ENCODE measurements around the gene HADHB. TPM values are rescaled to one million over a fixed set of nuclear protein-coding genes. Genes with fewer than 3 reads are reported as not detected.

The HADHB gene
- total RNA-seq, 1 donor from 2014 or later: 101 TPM

- no peaks in the 10 kb centered on the region for H3K27me3 Mint-ChIP-seq (ENCODE audit: unreplicated experiment)
- H3K4me1 Mint-ChIP-seq (ENCODE audit: unreplicated experiment): no peaks in the 10 kb centered on the region
- H3K9me3 Mint-ChIP-seq (ENCODE audit: unreplicated experiment): no peaks in the 10 kb centered on the region
- DNase-seq (ENCODE audit: low spot score): no peak
- H3K27ac Mint-ChIP-seq (ENCODE audit: unreplicated experiment): no peak overlapping the region
- peaks cover 34% of the 10 kb centered on the region for H3K36me3 Mint-ChIP-seq (ENCODE audit: low read depth, unreplicated experiment)
- TF ChIP-seq CTCF (IDR thresholded peaks at IDR 0.05; ENCODE audit: unreplicated experiment): no peak
- H3K4me3 Mint-ChIP-seq (ENCODE audit: unreplicated experiment): no peak overlapping the region
Observed at GRCh38 chr2:26230806-26231205, 13.9 kb upstream of the HADHB start.

DNA sequence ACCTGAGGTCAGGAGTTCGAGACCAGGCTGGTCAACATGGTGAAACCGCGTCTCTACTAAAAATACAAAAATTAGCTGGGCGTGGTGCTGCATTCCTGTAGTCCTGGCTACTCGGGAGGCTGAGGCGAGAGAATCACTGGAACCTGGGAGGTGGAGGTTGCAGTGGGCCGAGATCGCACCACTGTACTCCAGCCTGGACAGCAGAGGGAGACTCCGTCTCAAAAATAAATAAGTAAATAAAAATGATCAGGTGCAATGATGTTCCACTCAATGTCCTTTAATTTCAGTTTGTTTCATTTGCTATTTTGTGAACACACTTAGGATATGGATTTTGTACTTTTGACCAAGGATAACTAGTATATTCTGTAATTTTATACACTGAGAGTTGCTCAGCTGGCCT lies 9.7 kb upstream of the HADHB start:
- Mint-ChIP-seq H3K9me3 (ENCODE audit: unreplicated experiment) (no peaks in the 10 kb centered on the region), H3K4me3 (ENCODE audit: unreplicated experiment) (no peak overlapping the region), H3K27ac (ENCODE audit: unreplicated experiment) (no peak overlapping the region), H3K4me1 (ENCODE audit: unreplicated experiment) (no peaks in the 10 kb centered on the region), H3K27me3 (ENCODE audit: unreplicated experiment) (no peaks in the 10 kb centered on the region), H3K36me3 (ENCODE audit: low read depth, unreplicated experiment) (peaks cover 13% of the 10 kb centered on the region)
- DNase-seq (ENCODE audit: low spot score): no peak
- TF ChIP-seq CTCF (IDR thresholded peaks at IDR 0.05; ENCODE audit: unreplicated experiment): no peak

DNA sequence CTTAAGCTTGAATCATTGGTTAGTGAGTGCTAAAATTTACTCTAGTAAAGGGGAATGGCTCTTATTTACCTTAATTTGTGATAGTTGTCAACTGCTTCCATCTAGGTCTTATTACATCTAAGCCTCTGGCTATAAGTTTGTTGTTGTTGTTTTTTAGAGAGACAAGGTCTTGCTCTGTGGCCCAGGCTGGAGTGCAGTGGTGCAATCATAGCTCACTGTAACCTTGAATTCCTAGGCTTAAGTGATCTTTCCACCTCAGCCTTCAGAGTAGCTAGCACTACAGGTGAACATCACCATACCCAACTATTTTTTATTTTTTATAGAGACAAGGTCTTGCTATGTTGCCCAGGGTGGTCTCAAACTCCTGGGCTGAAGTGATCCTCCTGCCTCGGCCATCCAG lies 6.9 kb upstream of the HADHB start:
- DNase-seq (ENCODE audit: low spot score): no peak
- H3K4me3 Mint-ChIP-seq (ENCODE audit: unreplicated experiment): no peak overlapping the region
- H3K36me3 Mint-ChIP-seq (ENCODE audit: low read depth, unreplicated experiment): peaks cover 13% of the 10 kb centered on the region
- H3K4me1 Mint-ChIP-seq (ENCODE audit: unreplicated experiment): peaks cover under 1% of the 10 kb centered on the region
- H3K27ac Mint-ChIP-seq (ENCODE audit: unreplicated experiment): no peak overlapping the region
- H3K9me3 Mint-ChIP-seq (ENCODE audit: unreplicated experiment): no peaks in the 10 kb centered on the region
- no peak for TF ChIP-seq CTCF (IDR thresholded peaks at IDR 0.05; ENCODE audit: unreplicated experiment)
- no peaks in the 10 kb centered on the region for H3K27me3 Mint-ChIP-seq (ENCODE audit: unreplicated experiment)

DNA sequence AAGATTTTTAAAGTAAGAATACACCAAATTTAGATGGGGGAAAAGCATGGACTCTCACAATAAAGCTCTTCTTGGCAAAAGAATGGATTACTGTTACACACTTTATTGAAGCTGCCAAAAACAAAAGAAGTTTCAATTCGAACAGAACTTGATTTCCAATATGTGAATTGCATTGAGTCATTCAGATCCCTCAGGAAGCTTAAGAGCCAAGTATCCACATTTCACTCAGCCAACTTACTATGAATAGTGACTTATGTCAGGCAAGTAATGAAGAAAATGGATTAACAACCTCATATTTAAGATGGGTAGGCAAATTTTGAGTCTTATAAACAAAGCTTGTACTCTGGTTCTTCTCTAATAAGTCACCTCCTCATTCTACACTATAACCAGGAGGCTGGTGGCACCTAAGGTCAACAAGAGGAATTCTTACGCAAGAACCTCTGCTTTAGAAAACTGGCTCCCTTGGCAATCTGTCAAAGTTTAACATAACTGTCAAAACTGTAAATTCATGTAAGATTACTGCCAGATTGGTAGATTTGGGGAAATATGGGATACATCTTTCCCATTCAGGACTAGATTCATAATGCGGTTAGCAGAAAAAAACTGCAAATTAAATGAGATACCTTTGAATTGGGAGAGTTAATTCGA lies 6.3 kb upstream of the HADHB start:
- no peak overlapping the region for H3K27ac Mint-ChIP-seq (ENCODE audit: unreplicated experiment)
- H3K4me3 Mint-ChIP-seq (ENCODE audit: unreplicated experiment): no peak overlapping the region
- H3K36me3 Mint-ChIP-seq (ENCODE audit: low read depth, unreplicated experiment): peaks cover 10% of the 10 kb centered on the region
- DNase-seq (ENCODE audit: low spot score): no peak
- H3K27me3 Mint-ChIP-seq (ENCODE audit: unreplicated experiment): no peaks in the 10 kb centered on the region
- no peaks in the 10 kb centered on the region for H3K9me3 Mint-ChIP-seq (ENCODE audit: unreplicated experiment)
- H3K4me1 Mint-ChIP-seq (ENCODE audit: unreplicated experiment): peaks cover 6% of the 10 kb centered on the region
- TF ChIP-seq CTCF (IDR thresholded peaks at IDR 0.05; ENCODE audit: unreplicated experiment): no peak

DNA sequence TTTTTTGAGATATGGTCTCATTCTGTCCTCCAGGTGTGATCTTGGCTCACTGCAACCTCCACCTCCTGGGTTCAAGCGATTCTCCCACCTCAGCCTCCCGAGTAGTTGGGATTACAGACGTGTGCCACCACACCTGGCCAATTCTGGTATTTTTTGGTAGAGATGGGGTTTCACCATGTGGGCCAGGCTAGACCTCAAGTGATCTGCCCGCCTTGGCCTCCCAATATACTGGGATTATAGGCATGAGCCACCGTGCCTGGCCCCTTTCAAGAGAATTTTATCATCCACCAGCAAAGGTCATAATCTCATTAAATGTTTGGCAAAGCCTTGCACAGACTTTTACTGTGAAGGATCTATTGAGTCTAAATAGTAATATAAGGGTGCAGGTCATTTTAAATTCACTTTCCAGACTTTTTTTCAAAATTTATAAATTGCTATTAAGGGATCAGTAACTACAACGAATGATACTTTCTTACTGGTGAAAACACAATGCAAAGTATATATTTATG lies 2.8 kb upstream of the HADHB start:
- Mint-ChIP-seq H3K4me3 (ENCODE audit: unreplicated experiment) (peak overlapping the region; percentile 37), H3K27me3 (ENCODE audit: unreplicated experiment) (peaks cover 3% of the 10 kb centered on the region), H3K27ac (ENCODE audit: unreplicated experiment) (no peak overlapping the region)

More for the DNA sequence above, 2.8 kb upstream of the HADHB start:
- peaks cover 24% of the 10 kb centered on the region for H3K4me1 Mint-ChIP-seq (ENCODE audit: unreplicated experiment)
- no peak for DNase-seq (ENCODE audit: low spot score)
- no peak for TF ChIP-seq CTCF (IDR thresholded peaks at IDR 0.05; ENCODE audit: unreplicated experiment)
- peaks cover 4% of the 10 kb centered on the region for H3K36me3 Mint-ChIP-seq (ENCODE audit: low read depth, unreplicated experiment)
- no peaks in the 10 kb centered on the region for H3K9me3 Mint-ChIP-seq (ENCODE audit: unreplicated experiment)
